Neural cell (in vitro differentiated cells): Measurements from ENCODE around the gene RAB27A. TPM values are rescaled to one million over a fixed set of nuclear protein-coding genes. Genes with fewer than 3 reads are reported as not detected.

ENCODE experiments used
- H2AFZ ChIP-seq: fragments of 200-600, 300-800 bp; sonication (generic), shearing (Covaris generic); 2 replicates; pipeline ENCODE4 v1.6.0; 2014; ENCODE audit warnings: low read depth, mild to moderate bottlenecking, antibody characterized with exemption, low read length, moderate library complexity
- H3F3A ChIP-seq: fragments of 200-600 bp; shearing (Covaris generic); 2 replicates; pipeline ENCODE4 v1.6.1; 2016; ENCODE audit warnings: mild to moderate bottlenecking, moderate library complexity, mixed read lengths, antibody characterized with exemption, low read length; ENCODE audit not compliant: insufficient read depth, poor library complexity, severe bottlenecking
- H3K27ac ChIP-seq: fragments of 200-600, 300-800 bp; sonication (generic), shearing (Covaris generic); 2 replicates; pipeline ENCODE4 v1.5.1; 2014; ENCODE audit warnings: mild to moderate bottlenecking, low read length, moderate library complexity
- H3K27me3 ChIP-seq: fragments of 300-800, 200-600 bp; sonication (generic), shearing (Covaris generic); 2 replicates; pipeline ENCODE4 v1.6.0; 2014; ENCODE audit warnings: mild to moderate bottlenecking, low read depth, low read length, moderate library complexity; ENCODE audit not compliant: insufficient read depth
- H3K36me3 ChIP-seq: fragments of 300-800, 200-600 bp; sonication (generic), shearing (Covaris generic); 2 replicates; pipeline ENCODE4 v1.5.1; 2014; ENCODE audit warnings: mild to moderate bottlenecking, antibody characterized with exemption, low read length, moderate library complexity; ENCODE audit not compliant: insufficient read depth
- H3K4me2 ChIP-seq: fragments of 300-800, 200-600 bp; sonication (generic), shearing (Covaris generic); 2 replicates; pipeline ENCODE4 v1.6.0; 2014; ENCODE audit warnings: mild to moderate bottlenecking, low read length
- H3K4me3 ChIP-seq: fragments of 300-800, 200-600 bp; sonication (generic), shearing (Covaris generic); 2 replicates; pipeline ENCODE4 v1.5.1; 2014; ENCODE audit warnings: mild to moderate bottlenecking, low read length, moderate library complexity
- H3K79me2 ChIP-seq: fragments of 200-600 bp; shearing (Covaris generic); replicated peaks from 2 replicates; pipeline ENCODE4 v1.6.0; 2014; ENCODE audit warnings: mild to moderate bottlenecking, low read length, moderate library complexity; ENCODE audit not compliant: insufficient read depth
- H3K9ac ChIP-seq: fragments of 300-800, 200-600 bp; sonication (generic), shearing (Covaris generic); 2 replicates; pipeline ENCODE4 v1.6.1; 2016; ENCODE audit warnings: mild to moderate bottlenecking, low read length, mixed read lengths
- H3K9me2 ChIP-seq: fragments of 200-600 bp; shearing (Covaris generic); 2 replicates; pipeline ENCODE4 v1.6.1; 2016; ENCODE audit warnings: mild to moderate bottlenecking, low read length, mixed read lengths; ENCODE audit not compliant: insufficient read depth
- H3K9me3 ChIP-seq: fragments of 200-600, 300-800 bp; sonication (generic), shearing (Covaris generic); 2 replicates; pipeline ENCODE4 v1.6.1; 2016; ENCODE audit warnings: mild to moderate bottlenecking, mixed run types, low read length, moderate library complexity, mixed read lengths
- H4K20me1 ChIP-seq: fragments of 200-600 bp; shearing (Covaris generic); 2 replicates; pipeline ENCODE4 v1.6.1; 2016; ENCODE audit warnings: mild to moderate bottlenecking, mixed run types; ENCODE audit not compliant: insufficient read depth
- CTCF ChIP-seq: fragments of 450-650 bp; IDR thresholded peaks from 2 replicates; pipeline ENCODE4 v1.5.1; 2014; ENCODE audit warnings: antibody characterized with exemption, mild to moderate bottlenecking, moderate library complexity; ENCODE audit not compliant: poor library complexity, severe bottlenecking
- EP300 ChIP-seq: fragments of 450-650 bp; conservative IDR thresholded peaks from 2 replicates; pipeline ENCODE4 v1.6.1; 2014; ENCODE audit warnings: antibody characterized with exemption, mild to moderate bottlenecking, moderate library complexity; ENCODE audit not compliant: poor library complexity, severe bottlenecking
- EZH2 ChIP-seq: fragments of 200-600, 300-800 bp; shearing (Covaris generic), sonication (generic); IDR thresholded peaks from 2 replicates; pipeline ENCODE4 v1.6.1; 2014; ENCODE audit warnings: antibody characterized with exemption, low read length, borderline replicate concordance, mild to moderate bottlenecking; ENCODE audit not compliant: insufficient read depth, poor library complexity, severe bottlenecking
- MXI1 ChIP-seq: fragments of 450-650 bp; conservative IDR thresholded peaks from 2 replicates; pipeline ENCODE4 v1.6.1; 2014; ENCODE audit warnings: antibody characterized with exemption, mild to moderate bottlenecking; ENCODE audit not compliant: poor library complexity, severe bottlenecking
- POLR2AphosphoS5 ChIP-seq: IDR thresholded peaks from 2 replicates; pipeline ENCODE4 v1.6.1; 2012
- RAD21 ChIP-seq: fragments of 450-650 bp; conservative IDR thresholded peaks from 2 replicates; pipeline ENCODE4 v1.6.1; 2014; ENCODE audit warnings: antibody characterized with exemption, mild to moderate bottlenecking, moderate library complexity
- REST ChIP-seq: IDR thresholded peaks from 2 replicates; pipeline ENCODE4 v1.6.1; 2012; ENCODE audit warnings: borderline replicate concordance
- SMC3 ChIP-seq: fragments of 450-650 bp; conservative IDR thresholded peaks from 2 replicates; pipeline ENCODE4 v1.6.1; 2014; ENCODE audit warnings: antibody characterized with exemption, mild to moderate bottlenecking, moderate library complexity; ENCODE audit not compliant: poor library complexity
- TAF1 ChIP-seq: IDR thresholded peaks from 2 replicates; pipeline ENCODE4 v1.6.1; 2012; ENCODE audit warnings: low read depth
- polyA plus RNA-seq: library from polyadenylated mRNA; depleted of rRNA; stranded (reverse); fragments of >200 nt; gene quantifications from 2 replicates; pipeline ENCODE4 v1.2.3, GENCODE V29; 2014

The RAB27A gene
- polyA plus RNA-seq, 1 donor from 2014 or later = 3.7 TPM

GRCh38 chr15:55220606-55221005, 69.0 kb downstream of the RAB27A start:
- H2AFZ ChIP-seq = no peak overlapping the region
- no peaks in the 10 kb centered on the region for H3K79me2 ChIP-seq
- no peaks in the 10 kb centered on the region for H3K9me3 ChIP-seq
- no peaks in the 10 kb centered on the region for H4K20me1 ChIP-seq
- H3K27me3 ChIP-seq = no peaks in the 10 kb centered on the region
- no peak overlapping the region for H3K9ac ChIP-seq
- H3K4me2 ChIP-seq = no peak overlapping the region
- H3K9me2 ChIP-seq = no peaks in the 10 kb centered on the region
- no peak overlapping the region for H3K4me3 ChIP-seq
- H3K36me3 ChIP-seq = no peaks in the 10 kb centered on the region
- no peak for TF ChIP-seq POLR2AphosphoS5
- no peak for TF ChIP-seq MXI1
- no peak for TF ChIP-seq SMC3
- TF ChIP-seq EP300 = no peak
- TF ChIP-seq TAF1 = no peak
- TF ChIP-seq EZH2 = no peak
- no peak for TF ChIP-seq REST
- TF ChIP-seq CTCF = no peak
- no peak for TF ChIP-seq RAD21
- no peak overlapping the region for H3K27ac ChIP-seq
- no peaks in the 10 kb centered on the region for H3F3A ChIP-seq

- Histone ChIP-seq H3K9me2 (no peaks in the 10 kb centered on the region), H3F3A (no peaks in the 10 kb centered on the region), H3K27ac (no peak overlapping the region), H3K36me3 (no peaks in the 10 kb centered on the region), H3K27me3 (no peaks in the 10 kb centered on the region), H3K4me2 (no peak overlapping the region), H3K4me3 (no peak overlapping the region), H3K9me3 (no peaks in the 10 kb centered on the region), H3K9ac (no peak overlapping the region), H4K20me1 (no peaks in the 10 kb centered on the region), H2AFZ (no peak overlapping the region), H3K79me2 (no peaks in the 10 kb centered on the region)
- TF ChIP-seq TAF1 = no peak
- TF ChIP-seq EP300 = no peak
- no peak for TF ChIP-seq MXI1
- no peak for TF ChIP-seq EZH2
- TF ChIP-seq REST = no peak
- TF ChIP-seq SMC3 = no peak
- TF ChIP-seq CTCF = no peak
- TF ChIP-seq POLR2AphosphoS5 = no peak
- no peak for TF ChIP-seq RAD21
Observed at GRCh38 chr15:55218056-55218455, 71.6 kb downstream of the RAB27A start.
